Adrenal gland (tissue), 5 donors: Measurements from ENCODE around the gene TP73.

ENCODE experiments used
- CTCF ChIP-seq, 6 experiments: fragments of 450-650 bp in 4 of 6; fragments of 200-600 bp in 2 of 6; sonication (generic) in 1 of 6; IDR thresholded peaks; 1 replicate in 5 of 6; 2 replicates in 1 of 6; pipeline versions ENCODE4 v1.5.1 to v1.8.0; 2016 to 2021; ENCODE audit warnings: antibody characterized with exemption in 6 of 6, mild to moderate bottlenecking in 2 of 6, moderate library complexity in 1 of 6
- POLR2A ChIP-seq, 2 donors: fragments of 450-650 bp; IDR thresholded peaks; one replicate each; pipeline ENCODE4 v1.6.1; 2017; ENCODE audit warnings: antibody characterized with exemption in 2 of 2, mild to moderate bottlenecking in 2 of 2, moderate library complexity in 1 of 2
- donor health status: DM: no; HTN: no; CAD: no.

DNA sequence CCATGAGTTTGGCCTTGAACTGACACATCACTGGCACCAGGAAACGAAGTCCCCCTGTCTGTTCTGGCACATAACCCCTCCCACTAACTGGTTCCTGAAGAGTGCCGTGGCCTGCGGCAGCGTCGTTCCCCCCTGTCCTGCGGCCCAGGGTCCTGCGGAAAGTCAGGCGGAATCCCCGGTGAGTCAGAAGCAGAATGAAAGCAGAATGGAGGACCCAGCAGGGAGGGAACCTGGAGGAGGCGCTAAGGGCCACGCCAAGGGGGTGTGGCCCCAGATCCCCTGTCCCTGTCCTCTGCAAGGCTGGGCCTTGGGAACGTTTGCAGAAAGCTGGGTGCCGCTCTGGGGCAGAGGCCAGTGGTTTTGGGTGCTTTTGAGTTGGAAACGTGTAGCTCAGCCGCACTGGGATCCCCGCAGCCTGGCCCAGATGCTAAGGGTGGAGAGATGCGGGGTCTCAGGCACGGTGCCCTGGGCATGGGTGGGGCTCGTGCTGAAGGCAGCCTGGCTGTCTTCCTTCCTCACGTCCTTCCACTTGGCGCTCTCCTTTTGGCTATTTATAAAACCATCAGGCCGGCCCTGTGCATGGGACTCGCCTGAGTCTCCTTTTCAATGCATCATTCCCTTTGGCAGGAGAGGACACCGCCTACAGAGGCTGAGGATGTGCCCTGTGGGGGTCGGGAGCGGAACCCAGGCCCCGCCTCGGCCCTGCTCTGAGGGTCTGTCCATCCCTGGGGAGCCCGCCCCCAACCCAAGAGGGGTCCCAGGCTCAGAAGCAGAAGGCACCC, 36.2 kb downstream of the TP73 start:
- no peak for TF ChIP-seq CTCF (IDR thresholded peaks at IDR 0.05)
- no peak for TF ChIP-seq POLR2A (IDR thresholded peaks at IDR 0.05)
